ENCODE data around the gene SLAMF1.

SLAMF1 gene

GRCh38 chr1:160558660-160559380, 88.0 kb downstream of the SLAMF1 start:
- no peak for DNase-seq
